HEK293 (cell line): ENCODE results near the gene NCK2.

ENCODE experiments used
- GLI4 ChIP-seq: fragments of 450-650 bp; formaldehyde crosslinking; IDR thresholded peaks from 2 replicates; pipeline ENCODE4 v1.5.1; 2016; ENCODE audit warnings: missing biosample characterization, missing genetic modification characterization
- ZNF112 ChIP-seq: fragments of 450-650 bp; formaldehyde crosslinking; IDR thresholded peaks from 2 replicates; pipeline ENCODE4 v1.5.0; 2017; ENCODE audit warnings: missing biosample characterization, missing genetic modification characterization
- ZNF140 ChIP-seq: fragments of 450-650 bp; formaldehyde crosslinking; IDR thresholded peaks from 2 replicates; pipeline ENCODE4 v1.5.1; 2016; ENCODE audit warnings: missing biosample characterization, missing genetic modification characterization
- ZNF302 ChIP-seq: fragments of 450-650 bp; formaldehyde crosslinking; IDR thresholded peaks from 2 replicates; pipeline ENCODE4 v1.5.1; 2016; ENCODE audit warnings: missing biosample characterization, missing genetic modification characterization, low read depth
- ZNF394 ChIP-seq: fragments of 450-650 bp; formaldehyde crosslinking; IDR thresholded peaks from 2 replicates; pipeline ENCODE4 v1.5.1; 2016; ENCODE audit warnings: missing biosample characterization, missing genetic modification characterization, mild to moderate bottlenecking, moderate library complexity, borderline replicate concordance
- ZNF549 ChIP-seq: fragments of 450-650 bp; IDR thresholded peaks from 2 replicates; pipeline ENCODE4 v1.5.1; 2018; ENCODE audit warnings: missing biosample characterization, missing genetic modification characterization, mild to moderate bottlenecking, inconsistent platforms, moderate library complexity
- ZNF670 ChIP-seq: fragments of 450-650 bp; formaldehyde crosslinking; IDR thresholded peaks from 2 replicates; pipeline ENCODE4 v1.5.1; 2016; ENCODE audit warnings: missing biosample characterization, missing genetic modification characterization, low read depth
- ZSCAN30 ChIP-seq: fragments of 450-650 bp; IDR thresholded peaks from 2 replicates; pipeline ENCODE4 v1.5.1; 2018; ENCODE audit warnings: missing biosample characterization, mild to moderate bottlenecking, missing genetic modification characterization, moderate library complexity
- TF ChIP-seq, protein P1 (sequence below): fragments of 450-650 bp; formaldehyde crosslinking; IDR thresholded peaks from 2 replicates; pipeline ENCODE4 v1.5.1; 2016; ENCODE audit warnings: missing biosample characterization, missing genetic modification characterization
- TF ChIP-seq, protein P2 (sequence below): IDR thresholded peaks from 2 replicates; pipeline ENCODE4 v1.6.1; 2011; ENCODE audit warnings: mild to moderate bottlenecking, low read depth, low read length, borderline replicate concordance
- TF ChIP-seq, protein P3 (sequence below): fragments of 450-650 bp; formaldehyde crosslinking; IDR thresholded peaks from 2 replicates; pipeline ENCODE4 v1.5.1; 2016; ENCODE audit warnings: missing biosample characterization, missing genetic modification characterization

DNA sequence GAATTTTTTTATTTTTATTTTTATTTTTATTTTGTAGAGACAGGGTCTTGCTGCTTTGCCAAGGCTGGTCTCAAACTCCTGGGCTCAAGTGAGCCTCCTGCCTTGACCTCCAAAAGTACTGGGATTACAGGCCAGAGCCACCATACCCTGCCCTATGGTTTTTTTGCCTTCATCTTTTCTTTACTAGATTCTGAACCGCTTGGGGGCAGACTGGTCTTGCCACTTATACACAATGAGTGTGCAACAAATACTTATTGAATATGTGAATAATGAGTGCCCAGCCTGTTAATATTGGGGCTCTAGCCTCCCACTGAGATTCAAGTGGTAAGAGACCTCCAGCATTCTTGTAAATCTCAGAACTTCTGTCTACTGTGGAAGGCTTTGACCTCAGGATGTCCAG, 3.9 kb downstream of the NCK2 start:
- TF ChIP-seq, protein P1, sequence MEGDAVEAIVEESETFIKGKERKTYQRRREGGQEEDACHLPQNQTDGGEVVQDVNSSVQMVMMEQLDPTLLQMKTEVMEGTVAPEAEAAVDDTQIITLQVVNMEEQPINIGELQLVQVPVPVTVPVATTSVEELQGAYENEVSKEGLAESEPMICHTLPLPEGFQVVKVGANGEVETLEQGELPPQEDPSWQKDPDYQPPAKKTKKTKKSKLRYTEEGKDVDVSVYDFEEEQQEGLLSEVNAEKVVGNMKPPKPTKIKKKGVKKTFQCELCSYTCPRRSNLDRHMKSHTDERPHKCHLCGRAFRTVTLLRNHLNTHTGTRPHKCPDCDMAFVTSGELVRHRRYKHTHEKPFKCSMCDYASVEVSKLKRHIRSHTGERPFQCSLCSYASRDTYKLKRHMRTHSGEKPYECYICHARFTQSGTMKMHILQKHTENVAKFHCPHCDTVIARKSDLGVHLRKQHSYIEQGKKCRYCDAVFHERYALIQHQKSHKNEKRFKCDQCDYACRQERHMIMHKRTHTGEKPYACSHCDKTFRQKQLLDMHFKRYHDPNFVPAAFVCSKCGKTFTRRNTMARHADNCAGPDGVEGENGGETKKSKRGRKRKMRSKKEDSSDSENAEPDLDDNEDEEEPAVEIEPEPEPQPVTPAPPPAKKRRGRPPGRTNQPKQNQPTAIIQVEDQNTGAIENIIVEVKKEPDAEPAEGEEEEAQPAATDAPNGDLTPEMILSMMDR (tag by site-specific recombination) = no peak
- TF ChIP-seq GLI4 (tag by site-specific recombination) (no peak), ZNF302 (tag by site-specific recombination) (no peak), ZSCAN30 (tag by site-specific recombination) (no peak), ZNF394 (tag by site-specific recombination) (no peak), ZNF140 (no peak), ZNF112 (no peak), ZNF670 (tag by site-specific recombination) (no peak), ZNF549 (no peak)
- TF ChIP-seq, protein P2, sequence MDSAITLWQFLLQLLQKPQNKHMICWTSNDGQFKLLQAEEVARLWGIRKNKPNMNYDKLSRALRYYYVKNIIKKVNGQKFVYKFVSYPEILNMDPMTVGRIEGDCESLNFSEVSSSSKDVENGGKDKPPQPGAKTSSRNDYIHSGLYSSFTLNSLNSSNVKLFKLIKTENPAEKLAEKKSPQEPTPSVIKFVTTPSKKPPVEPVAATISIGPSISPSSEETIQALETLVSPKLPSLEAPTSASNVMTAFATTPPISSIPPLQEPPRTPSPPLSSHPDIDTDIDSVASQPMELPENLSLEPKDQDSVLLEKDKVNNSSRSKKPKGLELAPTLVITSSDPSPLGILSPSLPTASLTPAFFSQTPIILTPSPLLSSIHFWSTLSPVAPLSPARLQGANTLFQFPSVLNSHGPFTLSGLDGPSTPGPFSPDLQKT = no peak
- TF ChIP-seq, protein P3, sequence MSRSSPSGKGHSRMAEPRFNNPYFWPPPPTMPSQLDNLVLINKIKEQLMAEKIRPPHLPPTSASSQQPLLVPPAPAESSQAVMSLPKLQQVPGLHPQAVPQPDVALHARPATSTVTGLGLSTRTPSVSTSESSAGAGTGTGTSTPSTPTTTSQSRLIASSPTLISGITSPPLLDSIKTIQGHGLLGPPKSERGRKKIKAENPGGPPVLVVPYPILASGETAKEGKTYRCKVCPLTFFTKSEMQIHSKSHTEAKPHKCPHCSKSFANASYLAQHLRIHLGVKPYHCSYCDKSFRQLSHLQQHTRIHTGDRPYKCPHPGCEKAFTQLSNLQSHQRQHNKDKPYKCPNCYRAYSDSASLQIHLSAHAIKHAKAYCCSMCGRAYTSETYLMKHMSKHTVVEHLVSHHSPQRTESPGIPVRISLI (tag by site-specific recombination) = no peak
